Measurements from ENCODE around the gene ERC2.

DNA sequence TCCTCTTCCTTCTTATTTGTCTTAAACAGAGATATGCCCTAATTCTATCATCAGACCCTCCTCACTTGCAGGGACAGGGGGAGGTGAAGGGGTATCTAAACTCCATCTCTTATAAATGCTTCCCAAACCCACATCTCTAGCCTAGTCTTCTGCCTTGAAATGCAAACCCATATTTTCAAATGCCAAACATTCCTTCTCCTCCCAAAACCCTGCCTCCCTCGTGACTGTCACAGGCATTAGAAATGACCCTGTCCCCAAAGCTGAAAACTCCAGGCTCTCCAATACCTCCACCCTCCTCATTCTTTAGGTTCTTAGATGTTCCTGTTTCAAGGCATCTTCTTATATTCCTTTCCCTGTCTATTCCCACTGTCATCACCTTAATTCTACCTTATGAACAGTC is 191.0 kb downstream of the ERC2 start:
- TF ChIP-seq, protein P1, sequence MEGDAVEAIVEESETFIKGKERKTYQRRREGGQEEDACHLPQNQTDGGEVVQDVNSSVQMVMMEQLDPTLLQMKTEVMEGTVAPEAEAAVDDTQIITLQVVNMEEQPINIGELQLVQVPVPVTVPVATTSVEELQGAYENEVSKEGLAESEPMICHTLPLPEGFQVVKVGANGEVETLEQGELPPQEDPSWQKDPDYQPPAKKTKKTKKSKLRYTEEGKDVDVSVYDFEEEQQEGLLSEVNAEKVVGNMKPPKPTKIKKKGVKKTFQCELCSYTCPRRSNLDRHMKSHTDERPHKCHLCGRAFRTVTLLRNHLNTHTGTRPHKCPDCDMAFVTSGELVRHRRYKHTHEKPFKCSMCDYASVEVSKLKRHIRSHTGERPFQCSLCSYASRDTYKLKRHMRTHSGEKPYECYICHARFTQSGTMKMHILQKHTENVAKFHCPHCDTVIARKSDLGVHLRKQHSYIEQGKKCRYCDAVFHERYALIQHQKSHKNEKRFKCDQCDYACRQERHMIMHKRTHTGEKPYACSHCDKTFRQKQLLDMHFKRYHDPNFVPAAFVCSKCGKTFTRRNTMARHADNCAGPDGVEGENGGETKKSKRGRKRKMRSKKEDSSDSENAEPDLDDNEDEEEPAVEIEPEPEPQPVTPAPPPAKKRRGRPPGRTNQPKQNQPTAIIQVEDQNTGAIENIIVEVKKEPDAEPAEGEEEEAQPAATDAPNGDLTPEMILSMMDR (CRISPR knock-in tag; IDR thresholded peaks at IDR 0.05), result no peak
- TF ChIP-seq, protein P2, sequence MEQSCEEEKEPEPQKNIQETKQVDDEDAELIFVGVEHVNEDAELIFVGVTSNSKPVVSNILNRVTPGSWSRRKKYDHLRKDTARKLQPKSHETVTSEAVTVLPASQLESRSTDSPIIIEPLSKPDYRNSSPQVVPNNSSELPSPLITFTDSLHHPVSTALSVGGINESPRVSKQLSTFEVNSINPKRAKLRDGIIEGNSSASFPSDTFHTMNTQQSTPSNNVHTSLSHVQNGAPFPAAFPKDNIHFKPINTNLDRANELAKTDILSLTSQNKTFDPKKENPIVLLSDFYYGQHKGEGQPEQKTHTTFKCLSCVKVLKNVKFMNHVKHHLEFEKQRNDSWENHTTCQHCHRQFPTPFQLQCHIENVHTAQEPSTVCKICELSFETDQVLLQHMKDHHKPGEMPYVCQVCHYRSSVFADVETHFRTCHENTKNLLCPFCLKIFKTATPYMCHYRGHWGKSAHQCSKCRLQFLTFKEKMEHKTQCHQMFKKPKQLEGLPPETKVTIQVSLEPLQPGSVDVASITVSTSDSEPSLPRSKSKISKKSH (CRISPR knock-in tag; IDR thresholded peaks at IDR 0.05; ENCODE audit: borderline replicate concordance), result no peak
- TF ChIP-seq SNRNP70 (IDR thresholded peaks at IDR 0.05; ENCODE audit: low read depth, low read length), result no peak
- TF ChIP-seq, protein P3, sequence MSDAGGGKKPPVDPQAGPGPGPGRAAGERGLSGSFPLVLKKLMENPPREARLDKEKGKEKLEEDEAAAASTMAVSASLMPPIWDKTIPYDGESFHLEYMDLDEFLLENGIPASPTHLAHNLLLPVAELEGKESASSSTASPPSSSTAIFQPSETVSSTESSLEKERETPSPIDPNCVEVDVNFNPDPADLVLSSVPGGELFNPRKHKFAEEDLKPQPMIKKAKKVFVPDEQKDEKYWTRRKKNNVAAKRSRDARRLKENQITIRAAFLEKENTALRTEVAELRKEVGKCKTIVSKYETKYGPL (CRISPR knock-in tag; IDR thresholded peaks at IDR 0.05), result no peak
- TF ChIP-seq, protein P4, sequence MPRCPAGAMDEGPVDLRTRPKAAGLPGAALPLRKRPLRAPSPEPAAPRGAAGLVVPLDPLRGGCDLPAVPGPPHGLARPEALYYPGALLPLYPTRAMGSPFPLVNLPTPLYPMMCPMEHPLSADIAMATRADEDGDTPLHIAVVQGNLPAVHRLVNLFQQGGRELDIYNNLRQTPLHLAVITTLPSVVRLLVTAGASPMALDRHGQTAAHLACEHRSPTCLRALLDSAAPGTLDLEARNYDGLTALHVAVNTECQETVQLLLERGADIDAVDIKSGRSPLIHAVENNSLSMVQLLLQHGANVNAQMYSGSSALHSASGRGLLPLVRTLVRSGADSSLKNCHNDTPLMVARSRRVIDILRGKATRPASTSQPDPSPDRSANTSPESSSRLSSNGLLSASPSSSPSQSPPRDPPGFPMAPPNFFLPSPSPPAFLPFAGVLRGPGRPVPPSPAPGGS (CRISPR knock-in tag; IDR thresholded peaks at IDR 0.05), result no peak
- no peak for TF ChIP-seq ZZZ3 (CRISPR knock-in tag; IDR thresholded peaks at IDR 0.05; ENCODE audit: borderline replicate concordance)
- no peak for TF ChIP-seq CREM (IDR thresholded peaks at IDR 0.05)
- TF ChIP-seq CREM (CRISPR knock-in tag; IDR thresholded peaks at IDR 0.05), result no peak
- TF ChIP-seq, protein P5, sequence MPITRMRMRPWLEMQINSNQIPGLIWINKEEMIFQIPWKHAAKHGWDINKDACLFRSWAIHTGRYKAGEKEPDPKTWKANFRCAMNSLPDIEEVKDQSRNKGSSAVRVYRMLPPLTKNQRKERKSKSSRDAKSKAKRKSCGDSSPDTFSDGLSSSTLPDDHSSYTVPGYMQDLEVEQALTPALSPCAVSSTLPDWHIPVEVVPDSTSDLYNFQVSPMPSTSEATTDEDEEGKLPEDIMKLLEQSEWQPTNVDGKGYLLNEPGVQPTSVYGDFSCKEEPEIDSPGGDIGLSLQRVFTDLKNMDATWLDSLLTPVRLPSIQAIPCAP (CRISPR knock-in tag; IDR thresholded peaks at IDR 0.05; ENCODE audit: low read depth), result no peak
- no peak for TF ChIP-seq ESRRA (CRISPR knock-in tag; IDR thresholded peaks at IDR 0.05; ENCODE audit: low read depth)
- no peak for TF ChIP-seq ZKSCAN1 (IDR thresholded peaks at IDR 0.05; ENCODE audit: low read length)
- TF ChIP-seq ZNF446 (CRISPR knock-in tag; IDR thresholded peaks at IDR 0.05), result no peak
- TF ChIP-seq EP300 (IDR thresholded peaks at IDR 0.05; ENCODE audit: low read depth in 2 of 2, low read length in 2 of 2), result no peak
- no peak for TF ChIP-seq EP300 (CRISPR knock-in tag; IDR thresholded peaks at IDR 0.05; ENCODE audit: borderline replicate concordance)
- no peak for TF ChIP-seq JUND (CRISPR knock-in tag; IDR thresholded peaks at IDR 0.05)
- TF ChIP-seq HNRNPLL (IDR thresholded peaks at IDR 0.05; ENCODE audit: low read depth, low read length, poor library complexity, severe bottlenecking), result no peak
